ENCODE data around the gene TNFSF15.

The TNFSF15 gene

GRCh38 chr9:114805670-114806525 lies at the start of gene TNFSF15:
TSS of gene TNFSF15 (minus strand) at chr9:114806039. CDS start at chr9:114806012, 27 bp downstream.
- in situ Hi-C loops (cut with MboI; ENCODE audit: low sequenced_read_pairs): no loop called here

- in situ Hi-C loops (cut with MboI; ENCODE audit: low sequenced_read_pairs): no loop called here
Measured at GRCh38 chr9:114855488-114855887, 49.6 kb upstream of the TNFSF15 start.

- in situ Hi-C loops (cut with MboI; ENCODE audit: low sequenced_read_pairs): no loop called here
Measured at GRCh38 chr9:114854736-114855355, 49.0 kb upstream of the TNFSF15 start.

GRCh38 chr9:114853071-114853855 lies 47.4 kb upstream of the TNFSF15 start:
- in situ Hi-C loops (cut with MboI; ENCODE audit: low sequenced_read_pairs): no loop called here

GRCh38 chr9:114852050-114852594 lies 46.3 kb upstream of the TNFSF15 start:
- in situ Hi-C loops (cut with MboI; ENCODE audit: low sequenced_read_pairs): no loop called here

- in situ Hi-C loops (cut with MboI; ENCODE audit: low sequenced_read_pairs): no loop called here
Measured at GRCh38 chr9:114851306-114851705, 45.5 kb upstream of the TNFSF15 start.

- in situ Hi-C loops (cut with MboI; ENCODE audit: low sequenced_read_pairs): no loop called here
Measured at GRCh38 chr9:114850871-114851270, 45.0 kb upstream of the TNFSF15 start.

- in situ Hi-C loops (cut with MboI; ENCODE audit: low sequenced_read_pairs): no loop called here
Measured at GRCh38 chr9:114849450-114849849, 43.6 kb upstream of the TNFSF15 start.

GRCh38 chr9:114847492-114848417 lies 41.9 kb upstream of the TNFSF15 start:
- in situ Hi-C loops (cut with MboI; ENCODE audit: low sequenced_read_pairs): no loop called here

- in situ Hi-C loops (cut with MboI; ENCODE audit: low sequenced_read_pairs): no loop called here
Measured at GRCh38 chr9:114845373-114845772, 39.5 kb upstream of the TNFSF15 start.

- in situ Hi-C loops (cut with MboI; ENCODE audit: low sequenced_read_pairs): no loop called here
Measured at GRCh38 chr9:114844766-114845165, 38.9 kb upstream of the TNFSF15 start.

GRCh38 chr9:114837923-114838322 lies 32.1 kb upstream of the TNFSF15 start:
- in situ Hi-C loops (cut with MboI; ENCODE audit: low sequenced_read_pairs): no loop called here

- in situ Hi-C loops (cut with MboI; ENCODE audit: low sequenced_read_pairs): no loop called here
Measured at GRCh38 chr9:114836769-114837168, 30.9 kb upstream of the TNFSF15 start.

- in situ Hi-C loops (cut with MboI; ENCODE audit: low sequenced_read_pairs): no loop called here
Measured at GRCh38 chr9:114834386-114834785, 28.5 kb upstream of the TNFSF15 start.

GRCh38 chr9:114830546-114830945 lies 24.7 kb upstream of the TNFSF15 start:
- in situ Hi-C loops (cut with MboI; ENCODE audit: low sequenced_read_pairs): no loop called here

- in situ Hi-C loops (cut with MboI; ENCODE audit: low sequenced_read_pairs): no loop called here
Measured at GRCh38 chr9:114829574-114830440, 24.0 kb upstream of the TNFSF15 start.

GRCh38 chr9:114828303-114828650 lies 22.4 kb upstream of the TNFSF15 start:
- in situ Hi-C loops (cut with MboI; ENCODE audit: low sequenced_read_pairs): no loop called here

- in situ Hi-C loops (cut with MboI; ENCODE audit: low sequenced_read_pairs): no loop called here
Measured at GRCh38 chr9:114827641-114828302, 21.9 kb upstream of the TNFSF15 start.

GRCh38 chr9:114826431-114826830 lies 20.6 kb upstream of the TNFSF15 start:
- in situ Hi-C loops (cut with MboI; ENCODE audit: low sequenced_read_pairs): no loop called here

Measured in hTERT RPE-1 (cell line).